NB4 (cell line): ENCODE data around the gene IGSF9B.

ENCODE experiments used
- MYC ChIP-seq: IDR thresholded peaks from 2 replicates; pipeline ENCODE4 v1.6.1; 2011; ENCODE audit warnings: low read depth, low read length
- POLR2A ChIP-seq: IDR thresholded peaks from 2 replicates; pipeline ENCODE4 v1.6.1; 2011; ENCODE audit warnings: mild to moderate bottlenecking; ENCODE audit not compliant: insufficient read length; ENCODE audit errors: extremely low read depth
- TF ChIP-seq, protein P1 (sequence below): IDR thresholded peaks from one replicate; pipeline ENCODE4 v1.5.1; 2012; ENCODE audit warnings: low read depth, low read length
- TF ChIP-seq, protein P2 (sequence below): IDR thresholded peaks from 2 replicates; pipeline ENCODE4 v1.6.1; 2011; ENCODE audit warnings: low read depth, low read length

DNA sequence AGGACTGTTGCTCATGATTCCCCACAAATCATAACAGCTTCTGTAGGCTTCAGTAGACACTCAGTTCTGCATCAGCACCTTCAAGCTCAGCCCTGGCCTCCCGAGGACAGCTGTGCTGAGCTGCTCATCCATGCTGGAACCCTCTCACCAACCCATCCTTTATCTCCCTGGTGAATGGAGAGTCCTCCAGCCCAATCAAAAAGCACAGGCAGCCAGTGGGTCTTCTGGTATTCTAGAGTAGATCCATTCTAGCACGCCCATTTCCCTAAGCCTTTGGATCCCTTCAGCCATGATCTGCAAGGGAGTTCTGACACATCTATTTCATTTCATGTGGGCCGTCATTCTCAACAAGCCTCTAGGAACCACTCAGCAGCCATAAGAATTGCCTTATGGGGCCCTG is 66.9 kb downstream of the IGSF9B start:
- no peak for TF ChIP-seq POLR2A
- TF ChIP-seq, protein P1, sequence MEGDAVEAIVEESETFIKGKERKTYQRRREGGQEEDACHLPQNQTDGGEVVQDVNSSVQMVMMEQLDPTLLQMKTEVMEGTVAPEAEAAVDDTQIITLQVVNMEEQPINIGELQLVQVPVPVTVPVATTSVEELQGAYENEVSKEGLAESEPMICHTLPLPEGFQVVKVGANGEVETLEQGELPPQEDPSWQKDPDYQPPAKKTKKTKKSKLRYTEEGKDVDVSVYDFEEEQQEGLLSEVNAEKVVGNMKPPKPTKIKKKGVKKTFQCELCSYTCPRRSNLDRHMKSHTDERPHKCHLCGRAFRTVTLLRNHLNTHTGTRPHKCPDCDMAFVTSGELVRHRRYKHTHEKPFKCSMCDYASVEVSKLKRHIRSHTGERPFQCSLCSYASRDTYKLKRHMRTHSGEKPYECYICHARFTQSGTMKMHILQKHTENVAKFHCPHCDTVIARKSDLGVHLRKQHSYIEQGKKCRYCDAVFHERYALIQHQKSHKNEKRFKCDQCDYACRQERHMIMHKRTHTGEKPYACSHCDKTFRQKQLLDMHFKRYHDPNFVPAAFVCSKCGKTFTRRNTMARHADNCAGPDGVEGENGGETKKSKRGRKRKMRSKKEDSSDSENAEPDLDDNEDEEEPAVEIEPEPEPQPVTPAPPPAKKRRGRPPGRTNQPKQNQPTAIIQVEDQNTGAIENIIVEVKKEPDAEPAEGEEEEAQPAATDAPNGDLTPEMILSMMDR: no peak
- TF ChIP-seq, protein P2, sequence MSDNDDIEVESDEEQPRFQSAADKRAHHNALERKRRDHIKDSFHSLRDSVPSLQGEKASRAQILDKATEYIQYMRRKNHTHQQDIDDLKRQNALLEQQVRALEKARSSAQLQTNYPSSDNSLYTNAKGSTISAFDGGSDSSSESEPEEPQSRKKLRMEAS: no peak
- TF ChIP-seq MYC: no peak
